GM21786 (cell line): ENCODE data around the gene CLCN2.
A peak's percentile ranks its signal among the peaks of the same experiment; 100 is the strongest.

Experiments
- ATAC-seq: cut with Tn5 transposase; IDR thresholded peaks from one replicate; pipeline ENCODE4 v1.9.1; 2021; ENCODE audit not compliant: unreplicated experiment

The CLCN2 gene

DNA sequence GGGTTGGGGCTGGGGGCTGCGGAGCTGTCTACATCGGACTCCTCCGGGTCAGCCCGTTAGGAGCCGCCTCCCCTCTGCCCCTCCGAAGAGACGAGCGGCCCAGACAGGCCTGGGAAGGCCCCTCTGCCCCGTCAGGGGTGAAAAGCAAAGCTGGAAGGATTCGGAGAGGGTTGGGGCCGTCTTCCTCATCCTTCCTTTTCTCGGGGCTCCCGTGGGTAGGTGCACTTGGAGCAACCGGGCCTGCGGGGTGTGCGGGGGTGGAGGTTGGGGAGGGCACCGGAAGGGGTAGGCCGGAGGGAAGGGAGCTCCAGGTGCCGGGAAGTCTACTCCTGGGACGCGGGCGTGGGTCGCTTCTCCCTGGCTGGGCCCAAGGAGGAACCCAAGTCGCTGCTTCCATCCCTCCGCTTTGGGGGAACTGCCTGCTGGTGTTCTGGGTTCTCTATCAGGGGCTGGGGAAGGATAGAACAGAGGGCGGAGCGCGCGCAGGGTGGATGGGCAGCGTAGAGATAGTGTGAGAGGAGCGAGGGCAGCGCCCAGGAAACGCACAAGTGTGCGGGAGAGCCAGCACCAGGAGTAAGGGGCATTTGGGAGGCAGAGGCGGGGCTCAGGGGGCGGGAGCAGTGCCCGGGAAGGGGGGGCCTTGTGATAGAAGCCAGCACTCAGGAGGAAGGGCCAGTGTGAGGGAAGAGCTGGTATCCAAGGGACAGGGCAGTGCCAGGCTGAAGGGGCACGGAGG, 695 bp upstream of the CLCN2 start:
- peak; percentile 2 for ATAC-seq

DNA sequence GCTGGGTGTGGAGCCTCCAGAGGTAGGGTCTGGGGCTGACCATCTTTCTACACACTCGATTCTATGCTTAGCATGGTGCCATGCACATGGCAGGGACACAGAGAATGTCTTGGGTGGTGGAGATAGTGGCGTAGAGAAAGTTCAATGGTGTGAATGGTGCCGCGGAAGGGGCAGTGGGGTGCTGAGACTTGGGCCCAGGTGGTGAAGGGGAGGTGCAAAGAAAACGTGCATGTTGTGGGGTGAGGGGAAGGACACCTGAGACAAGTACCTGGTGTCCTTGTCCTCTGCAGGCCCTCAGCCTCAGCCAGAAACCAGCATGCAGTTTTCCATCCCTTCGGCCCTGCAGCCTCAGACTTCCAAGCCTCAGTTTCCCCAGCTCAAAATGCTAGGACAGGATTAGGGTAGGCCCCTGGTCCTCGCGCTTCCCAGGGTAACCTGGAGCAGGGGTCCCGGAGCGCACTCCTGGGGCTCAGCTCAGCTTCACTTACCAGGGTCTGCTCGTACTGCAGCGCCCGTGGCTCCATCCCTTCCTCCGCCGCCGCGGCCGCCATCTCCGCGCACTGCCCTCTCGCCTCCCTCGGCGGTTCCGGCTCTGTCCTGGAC, 375 bp downstream of the CLCN2 start:
- ATAC-seq: no peak

DNA sequence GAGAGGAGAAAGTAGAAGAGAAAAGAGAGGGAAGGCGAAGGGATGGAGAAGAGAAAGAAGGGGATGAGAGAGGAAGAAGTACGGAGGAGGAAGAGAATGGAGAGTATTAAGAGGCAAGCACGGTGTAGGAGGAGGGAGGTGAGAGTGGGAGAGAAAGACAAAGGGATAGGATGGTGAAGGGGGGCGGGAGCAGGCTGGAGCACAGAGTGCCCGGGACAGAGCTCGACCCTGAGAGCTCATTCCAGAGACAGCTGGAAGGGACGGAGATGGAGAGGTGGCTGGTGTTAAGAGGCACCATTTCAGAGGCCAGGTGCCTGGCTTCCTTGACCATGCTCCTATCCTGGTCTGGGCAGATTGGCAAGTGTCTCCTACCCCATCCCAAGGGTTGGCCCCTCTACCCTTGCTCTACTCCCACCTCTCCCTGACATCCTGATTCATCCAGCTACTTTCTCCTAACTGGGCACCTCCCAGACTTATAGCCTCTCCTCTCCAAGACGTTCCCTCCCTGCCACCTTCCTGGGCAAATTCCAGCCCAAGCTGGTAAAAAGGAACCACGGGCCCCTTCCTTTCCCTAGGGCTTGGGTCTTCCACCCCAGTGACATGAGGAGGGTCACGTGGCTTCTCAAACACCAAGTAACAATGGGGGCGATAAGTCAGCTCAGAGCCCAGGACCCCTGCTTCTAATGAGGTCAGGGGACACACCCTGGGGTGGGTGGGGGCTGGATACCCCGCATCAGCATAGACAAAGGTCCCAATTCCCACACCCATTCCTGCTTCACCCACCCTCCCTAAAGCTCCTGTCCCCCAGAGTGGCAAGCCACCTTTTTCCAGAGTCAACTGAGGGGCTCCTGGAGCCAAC, 1.1 kb downstream of the CLCN2 start:
- ATAC-seq: no peak

DNA sequence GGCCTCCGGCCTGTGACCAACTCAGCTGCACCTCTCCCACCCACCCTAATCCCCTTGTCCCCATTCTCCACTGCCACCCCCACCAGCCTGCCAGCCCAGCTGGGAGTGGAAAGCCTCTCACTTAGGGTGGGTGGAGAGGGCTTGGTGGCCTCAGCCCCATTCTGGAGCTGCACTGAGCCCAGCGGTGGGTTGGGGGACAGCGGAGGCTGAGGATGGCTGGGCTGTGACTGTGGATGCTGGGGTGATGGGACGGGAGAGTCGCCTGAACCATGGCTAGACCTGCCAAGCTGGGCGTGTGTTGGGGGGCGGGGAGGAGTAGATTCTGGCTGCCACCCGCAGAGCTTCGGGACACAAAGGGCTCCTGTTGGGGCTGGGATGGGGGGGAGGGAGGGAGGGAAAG, 1.8 kb downstream of the CLCN2 start:
- ATAC-seq: no peak

DNA sequence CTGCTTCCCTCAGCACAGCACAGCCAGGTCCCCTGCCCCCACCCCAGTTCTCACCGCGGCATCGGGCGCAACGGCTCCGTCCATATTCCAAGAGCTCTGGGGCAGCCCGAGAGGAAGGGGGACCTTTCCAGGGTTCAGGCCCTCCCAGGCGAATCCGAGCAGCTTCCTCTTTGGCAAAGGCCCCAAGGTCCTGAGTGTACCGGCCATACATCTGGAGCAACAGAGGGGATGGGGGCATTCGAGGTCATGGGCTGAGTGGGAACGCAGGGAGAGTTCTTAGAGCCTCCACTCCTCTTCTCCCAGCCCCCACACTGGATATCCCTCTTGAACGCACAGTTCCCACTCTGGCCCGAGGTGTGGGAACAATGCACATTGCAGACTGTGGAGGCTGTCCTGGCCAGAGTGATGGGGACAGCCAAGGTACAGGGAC, 2.5 kb downstream of the CLCN2 start:
- ATAC-seq: no peak

DNA sequence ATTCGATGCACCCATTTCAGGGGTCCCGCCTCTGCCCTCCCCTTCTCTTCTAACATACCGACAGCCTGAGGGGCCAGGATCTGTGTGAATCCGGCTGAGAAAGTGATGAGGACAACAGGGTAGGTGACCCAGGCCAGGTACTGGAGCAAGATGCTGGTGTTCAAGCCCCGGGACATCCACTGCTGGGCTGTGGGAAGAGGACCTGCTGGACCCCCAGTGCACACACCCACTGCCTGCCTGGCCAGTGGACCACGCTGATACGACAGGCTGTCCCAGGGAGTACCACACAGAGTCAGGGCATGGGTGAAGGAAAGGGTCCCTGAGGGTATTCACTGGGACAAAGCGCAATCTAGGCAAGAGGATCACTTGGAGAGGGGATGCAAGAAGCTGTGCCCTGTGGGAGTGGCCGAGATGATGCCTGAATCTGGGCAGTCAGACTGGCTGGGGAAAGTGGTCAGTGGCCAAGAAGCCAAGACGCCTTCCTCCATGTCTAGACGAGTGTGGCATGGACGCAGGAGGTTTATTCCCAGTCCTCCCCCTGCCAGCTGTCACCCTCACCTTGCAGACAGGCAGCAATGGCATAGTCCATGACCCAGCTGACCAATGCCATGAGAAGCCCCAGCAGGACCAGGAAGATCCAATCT, 3.2 kb downstream of the CLCN2 start:
- ATAC-seq: no peak

DNA sequence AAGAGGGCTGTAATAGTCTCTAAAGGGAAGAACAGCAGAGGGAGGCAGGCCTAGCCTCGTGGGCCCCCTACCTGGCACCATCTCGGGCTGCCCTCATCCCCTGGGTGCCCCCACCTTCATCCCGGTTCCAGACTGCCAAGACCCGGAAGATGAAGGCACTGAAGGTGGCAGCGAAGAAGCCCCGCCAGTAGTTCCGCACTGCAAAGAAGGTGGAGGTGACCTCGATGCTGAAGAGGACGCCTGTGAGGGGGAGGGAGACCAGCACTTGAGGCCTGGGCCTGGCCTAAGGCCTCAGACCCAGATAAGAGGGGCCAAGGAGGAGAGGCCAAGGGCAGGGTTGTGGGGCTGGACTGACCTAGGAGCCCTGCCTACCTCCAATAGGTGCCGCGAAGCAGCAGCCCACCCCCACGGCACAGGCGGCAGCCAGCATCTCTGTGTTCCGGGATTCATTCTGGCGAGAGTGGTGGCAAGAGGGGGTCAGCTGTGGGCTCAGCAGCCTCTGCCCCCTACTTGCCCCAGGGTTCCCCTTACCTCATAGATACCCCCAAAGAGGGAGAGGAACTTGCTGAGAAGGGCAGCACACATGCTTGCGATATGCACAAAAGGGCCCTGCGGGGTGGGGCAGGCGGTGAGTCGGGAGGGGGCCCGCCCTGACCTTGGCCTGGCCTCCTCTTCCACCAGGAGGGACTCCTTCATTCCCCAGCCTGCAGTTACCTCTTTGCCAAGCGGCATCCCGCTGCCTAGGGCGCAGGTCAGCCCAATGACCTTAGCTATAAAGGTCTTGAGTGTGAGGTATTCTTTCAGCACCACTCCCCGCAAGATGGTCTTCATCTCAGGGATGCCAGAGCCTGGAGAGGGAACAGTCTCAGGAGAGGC, 3.9 kb downstream of the CLCN2 start:
- ATAC-seq: no peak

DNA sequence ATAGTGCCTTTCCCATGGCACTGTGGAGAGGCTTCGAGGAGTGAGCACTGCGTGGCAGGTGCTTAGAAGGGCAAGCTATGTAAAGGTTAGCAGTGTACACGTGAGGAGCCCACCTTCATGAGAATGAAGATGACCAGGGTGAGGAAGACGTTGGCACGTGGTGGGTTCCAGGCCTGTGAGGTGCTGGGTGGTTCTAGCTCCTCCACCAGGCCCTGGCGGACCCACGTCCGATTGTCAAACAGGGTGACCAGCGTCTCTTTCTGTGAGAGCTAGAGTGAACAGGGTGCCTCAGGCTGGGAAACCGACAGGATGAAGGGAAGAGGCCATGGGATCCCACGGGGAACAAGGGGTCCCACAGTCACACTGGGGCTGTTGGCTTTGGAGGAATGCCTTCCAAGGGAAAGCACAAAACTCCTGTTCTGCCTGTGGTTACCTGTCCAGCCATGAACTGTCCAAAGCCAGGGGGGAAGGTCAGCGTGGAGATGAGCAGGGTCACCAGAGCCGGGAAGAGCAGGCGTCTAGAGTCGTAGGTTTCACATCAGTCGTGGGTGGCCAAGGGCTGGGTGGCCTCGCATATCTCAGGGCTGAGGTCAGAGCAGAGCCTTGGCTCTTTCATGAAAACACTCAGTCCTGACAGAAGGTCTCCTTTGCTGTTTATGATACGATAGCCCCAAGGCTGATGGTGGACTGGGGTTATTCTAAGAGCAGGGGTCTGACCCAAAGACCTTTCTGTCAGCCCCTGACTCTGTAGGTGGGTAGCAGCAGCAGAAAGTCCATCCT, 6.0 kb downstream of the CLCN2 start:
- no peak for ATAC-seq

DNA sequence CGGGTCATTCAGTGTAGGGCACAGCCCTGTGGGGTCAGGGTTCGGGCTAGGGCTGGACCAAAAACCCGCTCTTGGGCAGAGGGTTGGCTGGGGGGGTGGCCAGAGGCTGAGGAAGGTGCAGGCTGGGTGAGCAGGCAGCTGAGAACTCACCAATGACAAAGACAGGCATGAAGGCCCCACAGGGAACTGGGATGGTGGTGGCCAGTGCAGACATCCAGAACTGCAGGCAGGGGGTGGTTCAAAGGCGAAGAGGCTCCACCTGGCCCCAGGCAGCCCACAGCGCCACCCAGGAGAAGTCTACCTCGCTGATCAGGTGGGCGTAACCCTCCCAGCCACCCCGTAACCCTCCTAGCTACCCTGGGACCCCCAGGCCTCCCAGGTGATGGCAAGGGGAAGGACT, 6.7 kb downstream of the CLCN2 start:
- ATAC-seq: no peak

DNA sequence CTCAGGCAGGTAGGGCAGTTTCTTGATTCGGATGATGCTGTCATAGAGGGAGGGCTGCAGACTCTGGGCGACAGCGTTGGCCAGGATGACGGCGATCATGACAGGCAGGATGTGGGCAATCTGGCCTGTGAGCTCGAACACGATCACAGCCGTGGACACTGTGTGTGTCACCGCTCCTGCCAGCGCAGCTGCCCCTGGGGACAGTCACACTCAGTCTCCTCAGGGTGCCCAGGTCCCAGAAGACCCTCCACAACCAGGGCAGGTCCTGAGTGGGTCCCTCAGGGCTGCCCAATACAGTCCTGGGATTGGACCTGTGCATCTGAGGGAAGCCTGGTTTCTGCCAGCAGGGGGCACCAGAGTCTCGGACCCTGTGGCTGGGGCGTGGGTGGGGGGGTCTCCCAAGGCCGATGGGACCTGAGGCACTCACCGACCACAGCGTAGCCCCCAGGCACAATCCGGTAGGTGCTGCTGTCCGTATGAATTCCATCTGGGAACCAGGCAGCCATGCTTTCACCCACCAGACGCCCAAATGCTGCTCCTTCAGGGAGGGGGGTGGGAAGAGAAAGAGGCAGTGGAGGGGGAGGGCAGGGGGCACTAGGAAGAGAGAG, 7.2 kb downstream of the CLCN2 start:
- no peak for ATAC-seq

DNA sequence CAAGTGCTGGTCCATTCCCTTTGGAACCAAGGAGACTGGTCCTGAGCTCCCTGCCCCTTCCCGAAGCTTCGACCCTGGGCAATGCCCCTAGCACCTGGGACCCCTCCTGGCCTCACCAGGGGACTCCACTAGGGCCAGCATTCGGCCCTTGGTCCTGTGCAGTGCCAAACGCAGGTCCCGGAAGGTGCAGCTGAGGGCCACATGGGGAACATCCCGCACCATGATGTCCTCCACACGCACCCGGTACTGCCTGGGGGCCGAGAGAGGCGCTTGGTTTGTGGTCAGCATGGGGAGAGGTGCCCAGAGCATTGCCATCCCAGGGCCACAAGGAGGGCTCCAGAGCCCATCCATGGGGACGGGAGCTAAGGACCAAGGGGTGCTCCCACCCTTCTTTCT, 7.9 kb downstream of the CLCN2 start:
- ATAC-seq: no peak

DNA sequence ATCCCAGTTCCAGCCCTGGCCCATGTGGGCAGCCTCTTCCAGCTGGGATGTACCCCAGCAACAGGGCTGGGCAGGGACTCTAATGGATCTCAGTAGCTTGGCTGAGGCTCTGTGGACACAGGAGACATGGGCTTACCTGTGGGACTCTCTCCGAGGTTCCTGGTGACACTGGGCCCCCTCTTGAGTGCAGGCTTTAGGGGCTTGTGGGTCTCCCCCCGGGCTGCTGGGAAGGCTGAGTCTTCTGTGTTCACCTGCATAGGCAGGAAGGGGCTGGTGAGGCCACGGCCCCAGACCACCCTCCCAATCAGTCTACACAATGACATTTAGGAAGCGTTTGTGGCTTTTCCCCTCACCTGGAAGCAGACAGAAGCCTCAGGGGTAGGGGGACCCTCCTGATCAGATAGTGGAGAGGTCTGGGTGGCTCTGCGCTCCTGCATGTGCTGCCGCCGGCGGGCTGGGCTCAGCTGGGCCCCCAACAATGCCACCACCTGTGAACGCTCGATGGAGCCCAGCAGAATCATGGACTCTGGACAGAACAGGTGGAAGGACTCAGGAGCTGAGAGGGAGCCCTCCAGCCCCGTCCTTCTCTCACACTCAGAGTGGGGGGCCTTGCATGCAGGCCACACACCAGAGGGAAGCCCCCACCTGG, 8.4 kb downstream of the CLCN2 start:
- no peak for ATAC-seq

DNA sequence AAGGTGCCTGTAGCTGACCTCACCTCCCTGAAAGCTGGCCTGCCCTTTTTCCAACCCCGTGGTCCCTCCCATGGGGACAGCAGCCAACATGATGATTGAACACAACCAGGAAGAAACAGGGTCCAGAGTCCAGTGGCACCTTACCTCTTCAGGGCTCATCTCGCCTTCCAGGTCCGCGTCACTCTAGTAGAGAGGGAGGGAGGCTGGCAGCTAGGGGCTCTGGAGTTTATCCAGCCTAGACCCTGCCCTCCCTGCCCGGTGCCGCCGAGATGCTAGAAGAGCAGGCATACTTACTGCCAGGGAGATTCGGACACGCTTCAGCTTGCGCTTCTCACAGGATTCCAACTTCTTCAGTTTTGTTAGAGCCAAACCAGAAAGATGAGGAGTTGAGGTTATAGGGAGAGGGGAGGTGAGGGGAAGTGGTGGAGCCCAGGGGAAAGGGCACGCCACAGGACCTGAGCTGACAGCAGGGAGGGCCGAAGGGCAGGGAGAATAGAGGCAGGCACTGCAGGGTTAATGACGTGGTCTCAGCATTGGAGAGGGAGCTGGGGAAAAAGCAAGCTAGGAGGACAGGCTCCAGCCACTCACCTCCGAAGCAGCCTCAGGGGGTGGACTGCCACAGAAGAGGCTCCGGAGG, 9.1 kb downstream of the CLCN2 start:
- no peak for ATAC-seq

DNA sequence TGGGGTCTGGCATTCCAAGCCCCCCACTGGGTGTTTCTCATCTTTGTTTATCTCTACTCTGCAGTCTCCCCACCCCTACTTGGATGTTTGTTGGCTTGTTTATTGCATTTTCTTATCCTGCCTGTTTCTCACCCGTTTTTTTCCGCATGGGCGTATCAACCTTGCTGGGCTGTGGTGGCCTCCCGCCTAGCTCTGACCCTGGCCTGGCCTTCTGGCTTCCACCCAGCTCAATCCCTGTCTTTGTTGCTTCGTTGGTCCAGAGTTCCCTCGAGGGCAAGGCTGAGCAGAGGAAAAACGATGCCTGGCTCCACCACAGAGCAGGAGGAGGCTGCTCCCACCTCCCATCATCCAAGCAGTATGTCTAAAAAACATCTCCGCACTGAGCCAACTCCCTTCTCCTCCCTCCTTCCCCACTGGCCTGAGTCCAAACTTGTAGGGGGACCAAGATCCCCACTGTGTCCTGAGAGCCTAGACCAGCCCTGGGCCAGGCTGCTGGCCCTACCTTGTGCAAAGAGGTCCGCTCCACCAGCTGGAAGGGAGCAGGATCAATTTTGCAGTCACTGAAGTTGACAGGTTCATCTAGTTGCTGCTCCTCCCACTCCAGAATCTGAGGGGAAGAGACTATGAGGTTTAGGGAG, 9.8 kb downstream of the CLCN2 start:
- no peak for ATAC-seq

DNA sequence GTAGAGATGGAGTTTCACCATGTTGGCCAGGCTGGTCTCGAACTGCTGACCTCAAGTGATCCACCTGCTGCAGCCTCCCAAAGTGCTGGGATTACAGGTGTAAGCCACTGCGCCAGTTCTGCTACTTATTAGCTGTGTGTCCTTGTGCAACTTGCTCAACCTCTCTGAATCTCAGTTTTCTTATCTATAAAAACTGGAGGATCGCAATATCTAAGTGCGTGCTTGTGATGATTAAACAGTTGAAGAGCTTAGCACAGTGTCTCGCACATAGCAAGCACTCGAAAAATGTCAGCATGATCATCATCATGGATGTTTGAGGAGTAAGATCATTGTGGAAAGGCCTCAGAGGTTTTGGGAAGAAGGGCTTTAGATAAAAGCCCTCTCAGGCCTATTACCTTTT, 10.8 kb downstream of the CLCN2 start:
- ATAC-seq: no peak

DNA sequence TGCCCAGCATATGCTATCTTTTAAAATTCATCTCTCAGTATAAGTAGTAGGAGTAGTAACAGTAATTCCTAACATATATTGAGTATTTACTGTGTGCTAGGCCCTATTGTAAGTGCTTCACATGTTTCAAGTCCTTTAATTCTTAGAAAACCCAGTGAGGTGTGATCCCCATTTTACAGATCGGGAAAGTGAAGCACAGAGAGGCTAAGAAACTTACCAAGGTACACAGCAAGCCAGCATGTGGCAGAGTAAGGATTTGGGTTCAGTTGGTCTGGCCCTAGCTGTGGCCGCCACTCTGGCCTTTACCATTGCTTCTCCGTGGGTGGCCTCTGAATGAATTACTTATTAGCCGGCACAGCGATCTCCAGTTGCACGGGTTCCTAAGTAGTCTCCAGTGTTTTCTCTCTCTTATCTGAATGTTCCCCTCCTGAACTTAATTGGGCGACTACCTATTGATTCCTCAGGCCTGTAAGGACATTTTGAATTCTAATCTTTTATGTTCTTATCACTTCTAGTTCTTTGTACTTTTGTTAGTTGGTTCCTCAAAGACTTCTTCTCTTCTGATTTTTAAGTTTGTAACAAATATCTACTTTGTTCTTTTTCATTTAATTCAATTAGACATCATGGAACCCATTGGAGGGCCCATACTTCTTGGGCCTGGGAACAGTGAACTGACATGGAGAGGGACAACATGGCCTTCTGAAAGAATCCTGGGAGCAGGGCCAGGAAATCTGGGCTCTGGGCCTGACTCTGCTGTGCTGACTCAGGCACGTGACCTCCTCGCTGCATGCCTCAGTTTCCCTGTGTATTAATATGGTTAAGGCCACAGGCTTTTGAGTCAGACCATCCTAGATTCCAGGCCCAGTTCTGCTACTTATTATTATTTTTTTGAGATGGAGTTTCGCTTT, 11.6 kb downstream of the CLCN2 start:
- ATAC-seq: no peak

DNA sequence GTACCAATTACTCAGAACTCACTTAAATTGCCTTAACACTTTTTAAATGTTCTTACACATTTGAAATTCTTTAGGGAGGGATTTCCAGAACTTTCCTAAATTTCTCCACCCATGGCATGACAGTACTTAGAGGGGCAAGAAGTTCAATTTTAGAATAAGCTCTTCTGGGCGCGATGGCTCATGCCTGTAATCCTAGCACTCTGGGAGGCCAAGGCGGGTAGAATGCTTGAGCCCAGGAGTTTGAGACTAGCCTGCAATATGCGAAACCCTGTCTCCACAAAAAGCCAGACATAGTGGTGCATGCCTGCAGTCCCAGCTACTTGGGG, 13.4 kb downstream of the CLCN2 start:
- no peak for ATAC-seq
